EL (cell line): Measurements from ENCODE around the gene PCDHB8.
A peak's percentile ranks its signal among the peaks of the same experiment; 100 is the strongest.
"Not testable (repeated sequence)": the region's sequence is repeated elsewhere in the genome, so short reads cannot be mapped to it uniquely, and the experiment has no call there.

Experiments
- DNase-seq: peaks from one replicate; pipeline ENCODE4 v3.0.0-alpha.2; 2016

PCDHB8 gene

DNA sequence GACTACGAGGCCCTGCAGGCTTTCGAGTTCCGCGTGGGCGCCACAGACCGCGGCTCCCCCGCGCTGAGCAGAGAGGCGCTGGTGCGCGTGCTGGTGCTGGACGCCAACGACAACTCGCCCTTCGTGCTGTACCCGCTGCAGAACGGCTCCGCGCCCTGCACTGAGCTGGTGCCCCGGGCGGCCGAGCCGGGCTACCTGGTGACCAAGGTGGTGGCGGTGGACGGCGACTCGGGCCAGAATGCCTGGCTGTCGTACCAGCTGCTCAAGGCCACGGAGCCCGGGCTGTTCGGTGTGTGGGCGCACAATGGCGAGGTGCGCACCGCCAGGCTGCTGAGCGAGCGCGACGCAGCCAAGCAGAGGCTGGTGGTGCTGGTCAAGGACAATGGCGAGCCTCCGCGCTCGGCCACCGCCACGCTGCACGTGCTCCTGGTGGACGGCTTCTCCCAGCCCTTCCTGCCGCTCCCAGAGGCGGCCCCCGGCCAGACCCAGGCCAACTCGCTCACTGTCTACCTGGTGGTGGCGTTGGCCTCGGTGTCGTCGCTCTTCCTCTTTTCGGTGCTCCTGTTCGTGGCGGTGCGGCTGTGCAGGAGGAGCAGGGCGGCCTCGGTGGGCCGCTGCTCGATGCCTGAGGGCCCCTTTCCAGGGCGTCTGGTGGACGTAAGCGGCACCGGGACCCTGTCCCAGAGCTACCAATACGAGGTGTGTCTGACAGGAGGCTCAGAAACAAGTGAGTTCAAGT, 6.7 kb downstream of the PCDHB8 start:
- not testable (repeated sequence) for DNase-seq

DNA sequence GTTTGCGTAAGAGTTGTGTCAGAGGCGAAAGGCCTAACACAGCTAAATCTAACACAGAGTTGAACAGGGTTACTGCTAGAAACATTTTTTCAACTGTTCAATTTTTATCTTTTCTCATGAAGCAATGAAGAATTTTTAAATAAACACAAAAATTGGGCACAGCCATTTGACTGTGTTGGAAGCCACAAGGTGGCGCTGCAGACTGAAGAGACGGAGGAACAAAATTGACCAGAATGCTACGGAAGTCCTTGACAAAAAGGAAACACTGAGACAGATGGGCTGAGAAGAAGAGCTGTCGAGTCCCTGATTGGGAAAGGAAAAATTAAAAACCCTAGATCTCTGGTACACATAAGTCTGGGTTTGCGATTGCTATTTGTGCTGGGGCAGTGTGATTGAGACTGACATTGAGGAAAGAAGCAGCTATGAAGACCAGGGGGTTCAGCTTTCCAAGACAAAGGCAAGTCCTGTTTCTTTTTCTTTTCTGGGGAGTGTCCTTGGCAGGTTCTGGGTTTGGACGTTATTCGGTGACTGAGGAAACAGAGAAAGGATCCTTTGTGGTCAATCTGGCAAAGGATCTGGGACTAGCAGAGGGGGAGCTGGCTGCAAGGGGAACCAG, 9.4 kb downstream of the PCDHB8 start, which contains the start of gene PCDHB9:
PCDHB9 (plus strand) TSS at position 265 of the 616 bp plus-strand sequence; CDS start at position 423, 158 bp downstream.
- DNase-seq, result peak; percentile 52

DNA sequence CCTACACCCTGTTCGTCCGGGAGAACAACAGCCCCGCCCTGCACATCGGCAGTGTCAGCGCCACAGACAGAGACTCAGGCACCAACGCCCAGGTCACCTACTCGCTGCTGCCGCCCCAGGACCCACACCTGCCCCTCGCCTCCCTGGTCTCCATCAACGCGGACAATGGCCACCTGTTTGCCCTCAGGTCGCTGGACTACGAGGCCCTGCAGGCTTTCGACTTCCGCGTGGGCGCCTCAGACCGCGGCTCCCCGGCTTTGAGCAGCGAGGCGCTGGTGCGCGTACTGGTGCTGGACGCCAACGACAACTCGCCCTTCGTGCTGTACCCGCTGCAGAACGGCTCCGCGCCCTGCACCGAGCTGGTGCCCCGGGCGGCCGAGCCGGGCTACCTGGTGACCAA, 11.1 kb downstream of the PCDHB8 start:
- not testable (repeated sequence) for DNase-seq

DNA sequence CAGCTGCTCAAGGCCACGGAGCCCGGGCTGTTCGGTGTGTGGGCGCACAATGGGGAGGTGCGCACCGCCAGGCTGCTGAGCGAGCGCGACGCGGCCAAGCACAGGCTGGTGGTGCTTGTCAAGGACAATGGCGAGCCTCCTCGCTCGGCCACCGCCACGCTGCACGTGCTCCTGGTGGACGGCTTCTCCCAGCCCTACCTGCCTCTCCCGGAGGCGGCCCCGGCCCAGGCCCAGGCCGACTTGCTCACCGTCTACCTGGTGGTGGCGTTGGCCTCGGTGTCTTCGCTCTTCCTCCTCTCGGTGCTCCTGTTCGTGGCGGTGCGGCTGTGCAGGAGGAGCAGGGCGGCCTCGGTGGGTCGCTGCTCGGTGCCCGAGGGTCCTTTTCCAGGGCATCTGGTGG, 11.5 kb downstream of the PCDHB8 start:
- DNase-seq, result not testable (repeated sequence)

DNA sequence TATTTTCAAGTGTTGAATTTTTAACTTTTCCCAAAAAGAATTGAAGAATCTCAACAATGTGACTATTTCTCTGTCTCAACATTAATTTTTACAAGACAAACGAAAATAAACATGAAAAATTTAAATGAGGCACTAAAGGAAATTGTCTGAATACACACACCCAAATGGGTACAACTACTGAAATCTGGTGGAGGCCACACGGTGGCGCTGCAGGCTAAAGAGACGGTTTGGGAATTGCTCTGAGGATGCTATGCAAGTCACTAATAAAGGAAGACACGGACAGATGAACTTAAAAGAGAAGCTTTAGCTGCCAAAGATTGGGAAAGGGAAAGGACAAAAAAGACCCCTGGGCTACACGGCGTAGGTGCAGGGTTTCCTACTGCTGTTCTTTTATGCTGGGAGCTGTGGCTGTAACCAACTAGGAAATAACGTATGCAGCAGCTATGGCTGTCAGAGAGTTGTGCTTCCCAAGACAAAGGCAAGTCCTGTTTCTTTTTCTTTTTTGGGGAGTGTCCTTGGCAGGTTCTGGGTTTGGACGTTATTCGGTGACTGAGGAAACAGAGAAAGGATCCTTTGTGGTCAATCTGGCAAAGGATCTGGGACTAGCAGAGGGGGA, 14.6 kb downstream of the PCDHB8 start, which contains the start of gene PCDHB10:
PCDHB10 (plus strand) TSS at position 244 of the 616 bp plus-strand sequence; CDS start at position 444, 200 bp downstream.
- peak; percentile 38 for DNase-seq

DNA sequence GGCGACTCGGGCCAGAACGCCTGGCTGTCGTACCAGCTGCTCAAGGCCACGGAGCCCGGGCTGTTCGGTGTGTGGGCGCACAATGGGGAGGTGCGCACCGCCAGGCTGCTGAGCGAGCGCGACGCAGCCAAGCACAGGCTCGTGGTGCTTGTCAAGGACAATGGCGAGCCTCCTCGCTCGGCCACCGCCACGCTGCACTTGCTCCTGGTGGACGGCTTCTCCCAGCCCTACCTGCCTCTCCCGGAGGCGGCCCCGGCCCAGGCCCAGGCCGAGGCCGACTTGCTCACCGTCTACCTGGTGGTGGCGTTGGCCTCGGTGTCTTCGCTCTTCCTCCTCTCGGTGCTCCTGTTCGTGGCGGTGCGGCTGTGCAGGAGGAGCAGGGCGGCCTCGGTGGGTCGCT, 16.7 kb downstream of the PCDHB8 start:
- DNase-seq, result not testable (repeated sequence)

DNA sequence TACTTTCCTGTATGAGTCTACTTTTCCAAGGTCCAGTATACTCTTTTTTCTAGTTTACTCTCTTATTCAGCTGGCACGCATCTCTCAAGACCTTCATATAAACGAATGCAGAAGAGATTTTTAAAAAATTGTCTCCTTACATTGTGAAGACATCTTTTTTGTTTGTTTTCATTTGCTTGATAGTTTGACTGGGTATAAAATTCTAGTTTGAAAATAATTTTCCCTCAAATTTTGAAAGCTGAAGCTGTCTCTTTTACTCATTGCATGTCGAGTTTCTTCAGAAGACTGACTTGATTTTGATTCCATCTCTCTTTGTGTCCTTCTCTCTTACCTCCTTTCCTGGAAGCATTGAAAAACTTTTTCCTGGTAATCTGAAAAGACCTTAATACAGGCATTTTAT, 18.8 kb downstream of the PCDHB8 start:
- no peak for DNase-seq

DNA sequence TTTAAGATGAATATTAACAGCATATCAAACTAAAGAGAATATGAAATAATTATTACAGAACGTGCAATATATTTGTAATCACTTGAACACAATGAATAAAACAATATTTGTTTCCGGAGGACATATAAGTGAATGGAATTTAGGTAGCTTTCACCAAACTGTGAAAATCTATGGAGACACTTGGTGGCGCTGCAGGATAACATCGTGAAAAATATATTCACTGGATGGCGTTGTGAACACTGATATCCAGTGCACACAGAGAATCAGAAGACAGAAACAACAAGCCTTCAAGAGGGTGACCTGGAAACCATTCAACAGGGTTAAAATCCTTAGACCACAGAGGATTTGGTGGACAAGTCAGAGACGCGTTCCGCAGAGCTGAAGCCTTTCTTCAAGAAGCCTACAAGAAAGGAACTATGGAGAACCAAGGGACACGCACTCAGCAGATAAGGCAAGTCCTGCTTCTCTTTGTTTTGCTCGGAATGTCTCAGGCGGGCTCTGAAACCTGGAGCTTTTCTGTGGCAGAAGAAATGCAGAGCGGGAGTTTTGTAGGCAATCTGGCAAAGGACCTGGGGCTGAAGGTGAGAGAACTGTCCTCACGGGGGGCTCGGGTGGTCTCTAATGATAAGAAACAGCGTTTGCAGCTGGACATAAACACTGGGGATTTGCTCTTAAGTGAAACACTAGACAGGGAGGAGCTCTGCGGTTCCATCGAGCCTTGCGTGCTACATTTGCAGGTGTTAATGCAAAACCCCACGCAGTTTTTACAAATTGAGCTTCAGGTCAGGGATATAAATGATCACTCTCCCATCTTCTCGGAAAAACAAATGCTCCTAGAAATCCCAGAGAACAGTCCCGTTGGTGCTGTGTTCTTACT, 22.0 kb downstream of the PCDHB8 start, which contains the start of gene PCDHB11:
PCDHB11 (plus strand) TSS at position 269 of the 877 bp plus-strand sequence; CDS start at position 417, 148 bp downstream.
- peak; percentile 3 for DNase-seq

DNA sequence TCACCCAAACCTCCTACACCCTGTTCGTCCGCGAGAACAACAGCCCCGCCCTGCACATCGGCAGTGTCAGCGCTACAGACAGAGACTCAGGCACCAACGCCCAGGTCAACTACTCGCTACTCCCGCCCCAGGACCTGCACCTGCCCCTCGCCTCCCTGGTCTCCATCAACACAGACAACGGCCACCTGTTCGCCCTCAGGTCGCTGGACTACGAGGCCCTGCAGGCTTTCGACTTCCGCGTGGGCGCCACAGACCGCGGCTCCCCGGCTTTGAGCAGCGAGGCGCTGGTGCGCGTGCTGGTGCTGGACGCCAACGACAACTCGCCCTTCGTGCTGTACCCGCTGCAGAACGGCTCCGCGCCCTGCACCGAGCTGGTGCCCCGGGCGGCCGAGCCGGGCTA, 23.5 kb downstream of the PCDHB8 start:
- not testable (repeated sequence) for DNase-seq

DNA sequence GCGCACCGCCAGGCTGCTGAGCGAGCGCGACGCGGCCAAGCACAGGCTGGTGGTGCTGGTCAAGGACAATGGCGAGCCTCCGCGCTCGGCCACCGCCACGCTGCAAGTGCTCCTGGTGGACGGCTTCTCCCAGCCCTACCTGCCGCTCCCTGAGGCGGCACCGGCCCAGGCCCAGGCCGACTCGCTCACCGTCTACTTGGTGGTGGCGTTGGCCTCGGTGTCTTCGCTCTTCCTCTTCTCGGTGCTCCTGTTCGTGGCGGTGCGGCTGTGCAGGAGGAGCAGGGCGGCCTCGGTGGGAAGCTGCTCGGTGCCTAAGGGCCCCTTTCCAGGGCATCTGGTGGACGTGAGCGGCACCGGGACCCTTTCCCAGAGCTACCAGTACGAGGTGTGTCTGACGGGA, 24.1 kb downstream of the PCDHB8 start:
- not testable (repeated sequence) for DNase-seq

DNA sequence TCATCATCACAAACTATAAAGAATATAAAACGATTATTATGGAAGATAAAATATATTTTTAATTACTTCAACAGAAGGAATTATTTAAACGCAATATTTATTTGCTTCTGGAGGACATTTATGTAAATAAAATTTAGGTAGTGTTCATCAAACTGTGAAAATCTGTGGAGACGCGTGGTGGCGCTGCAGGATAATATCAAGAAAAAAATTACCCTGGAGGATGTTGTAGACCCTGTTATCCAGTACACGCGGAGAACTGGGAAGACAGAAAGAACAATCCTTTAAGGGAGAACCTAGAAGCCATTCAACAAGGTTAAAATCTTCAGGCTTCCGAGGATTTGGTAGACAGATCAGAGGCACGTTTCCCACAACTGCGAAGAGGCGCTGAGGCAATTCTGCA, 30.9 kb downstream of the PCDHB8 start, which contains the start of gene PCDHB12:
PCDHB12 (plus strand) TSS at position 242 of the 400 bp plus-strand sequence. CDS start 189 bp downstream, outside the sequence.
- DNase-seq, result peak; percentile 21

DNA sequence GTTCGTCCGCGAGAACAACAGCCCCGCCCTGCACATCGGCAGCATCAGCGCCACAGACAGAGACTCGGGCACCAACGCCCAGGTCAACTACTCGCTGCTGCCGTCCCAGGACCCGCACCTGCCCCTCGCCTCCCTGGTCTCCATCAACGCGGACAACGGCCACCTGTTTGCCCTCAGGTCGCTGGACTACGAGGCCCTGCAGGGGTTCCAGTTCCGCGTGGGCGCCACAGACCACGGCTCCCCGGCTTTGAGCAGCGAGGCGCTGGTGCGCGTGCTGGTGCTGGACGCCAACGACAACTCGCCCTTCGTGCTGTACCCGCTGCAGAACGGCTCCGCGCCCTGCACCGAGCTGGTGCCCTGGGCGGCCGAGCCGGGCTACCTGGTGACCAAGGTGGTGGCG, 32.7 kb downstream of the PCDHB8 start:
- not testable (repeated sequence) for DNase-seq

DNA sequence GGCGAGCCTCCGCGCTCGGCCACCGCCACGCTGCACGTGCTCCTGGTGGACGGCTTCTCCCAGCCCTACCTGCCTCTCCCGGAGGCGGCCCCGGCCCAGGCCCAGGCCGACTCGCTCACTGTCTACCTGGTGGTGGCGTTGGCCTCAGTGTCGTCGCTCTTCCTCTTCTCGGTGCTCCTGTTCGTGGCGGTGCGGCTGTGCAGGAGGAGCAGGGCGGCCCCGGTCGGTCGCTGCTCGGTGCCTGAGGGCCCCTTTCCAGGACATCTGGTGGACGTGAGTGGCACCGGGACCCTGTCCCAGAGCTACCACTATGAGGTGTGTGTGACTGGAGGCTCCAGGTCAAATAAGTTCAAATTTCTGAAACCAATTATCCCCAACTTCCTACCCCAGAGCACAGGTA, 33.3 kb downstream of the PCDHB8 start:
- not testable (repeated sequence) for DNase-seq

DNA sequence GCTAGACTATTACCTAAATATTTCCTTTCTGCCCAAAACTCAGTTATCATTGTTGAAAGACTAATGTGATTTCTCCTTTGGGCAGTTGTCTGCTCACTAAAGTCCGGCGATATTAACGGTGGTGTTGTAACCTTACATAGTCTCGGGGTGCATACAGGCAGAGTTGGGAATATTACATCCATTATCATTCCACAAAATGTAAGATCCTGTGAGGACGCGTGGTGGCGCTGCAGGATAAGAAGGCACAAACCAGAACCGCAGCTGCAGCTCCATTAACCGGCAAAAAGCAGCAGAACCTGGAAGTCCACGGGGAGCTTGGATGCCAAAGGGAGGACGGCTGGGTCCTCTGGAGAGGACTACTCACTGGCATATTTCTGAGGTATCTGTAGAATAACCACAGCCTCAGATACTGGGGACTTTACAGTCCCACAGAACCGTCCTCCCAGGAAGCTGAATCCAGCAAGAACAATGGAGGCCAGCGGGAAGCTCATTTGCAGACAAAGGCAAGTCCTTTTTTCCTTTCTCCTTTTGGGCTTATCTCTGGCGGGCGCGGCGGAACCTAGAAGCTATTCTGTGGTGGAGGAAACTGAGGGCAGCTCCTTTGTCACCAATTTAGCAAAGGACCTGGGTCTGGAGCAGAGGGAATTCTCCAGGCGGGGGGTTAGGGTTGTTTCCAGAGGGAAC, 36.2 kb downstream of the PCDHB8 start, which contains the start of gene PCDHB13:
PCDHB13 (plus strand) TSS at position 264 of the 684 bp plus-strand sequence; CDS start at position 469, 205 bp downstream.
- peak; percentile 64 for DNase-seq

DNA sequence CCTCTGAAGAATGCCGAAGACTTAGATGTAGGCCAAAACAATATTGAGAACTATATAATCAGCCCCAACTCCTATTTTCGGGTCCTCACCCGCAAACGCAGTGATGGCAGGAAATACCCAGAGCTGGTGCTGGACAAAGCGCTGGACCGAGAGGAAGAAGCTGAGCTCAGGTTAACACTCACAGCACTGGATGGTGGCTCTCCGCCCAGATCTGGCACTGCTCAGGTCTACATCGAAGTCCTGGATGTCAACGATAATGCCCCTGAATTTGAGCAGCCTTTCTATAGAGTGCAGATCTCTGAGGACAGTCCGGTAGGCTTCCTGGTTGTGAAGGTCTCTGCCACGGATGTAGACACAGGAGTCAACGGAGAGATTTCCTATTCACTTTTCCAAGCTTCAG, 37.0 kb downstream of the PCDHB8 start:
- DNase-seq, result not testable (repeated sequence)

DNA sequence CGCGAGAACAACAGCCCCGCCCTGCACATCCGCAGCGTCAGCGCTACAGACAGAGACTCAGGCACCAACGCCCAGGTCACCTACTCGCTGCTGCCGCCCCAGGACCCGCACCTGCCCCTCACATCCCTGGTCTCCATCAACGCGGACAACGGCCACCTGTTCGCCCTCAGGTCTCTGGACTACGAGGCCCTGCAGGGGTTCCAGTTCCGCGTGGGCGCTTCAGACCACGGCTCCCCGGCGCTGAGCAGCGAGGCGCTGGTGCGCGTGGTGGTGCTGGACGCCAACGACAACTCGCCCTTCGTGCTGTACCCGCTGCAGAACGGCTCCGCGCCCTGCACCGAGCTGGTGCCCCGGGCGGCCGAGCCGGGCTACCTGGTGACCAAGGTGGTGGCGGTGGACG, 37.9 kb downstream of the PCDHB8 start:
- DNase-seq, result not testable (repeated sequence)

DNA sequence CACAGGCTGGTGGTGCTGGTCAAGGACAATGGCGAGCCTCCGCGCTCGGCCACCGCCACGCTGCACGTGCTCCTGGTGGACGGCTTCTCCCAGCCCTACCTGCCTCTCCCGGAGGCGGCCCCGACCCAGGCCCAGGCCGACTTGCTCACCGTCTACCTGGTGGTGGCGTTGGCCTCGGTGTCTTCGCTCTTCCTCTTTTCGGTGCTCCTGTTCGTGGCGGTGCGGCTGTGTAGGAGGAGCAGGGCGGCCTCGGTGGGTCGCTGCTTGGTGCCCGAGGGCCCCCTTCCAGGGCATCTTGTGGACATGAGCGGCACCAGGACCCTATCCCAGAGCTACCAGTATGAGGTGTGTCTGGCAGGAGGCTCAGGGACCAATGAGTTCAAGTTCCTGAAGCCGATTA, 38.4 kb downstream of the PCDHB8 start:
- not testable (repeated sequence) for DNase-seq

DNA sequence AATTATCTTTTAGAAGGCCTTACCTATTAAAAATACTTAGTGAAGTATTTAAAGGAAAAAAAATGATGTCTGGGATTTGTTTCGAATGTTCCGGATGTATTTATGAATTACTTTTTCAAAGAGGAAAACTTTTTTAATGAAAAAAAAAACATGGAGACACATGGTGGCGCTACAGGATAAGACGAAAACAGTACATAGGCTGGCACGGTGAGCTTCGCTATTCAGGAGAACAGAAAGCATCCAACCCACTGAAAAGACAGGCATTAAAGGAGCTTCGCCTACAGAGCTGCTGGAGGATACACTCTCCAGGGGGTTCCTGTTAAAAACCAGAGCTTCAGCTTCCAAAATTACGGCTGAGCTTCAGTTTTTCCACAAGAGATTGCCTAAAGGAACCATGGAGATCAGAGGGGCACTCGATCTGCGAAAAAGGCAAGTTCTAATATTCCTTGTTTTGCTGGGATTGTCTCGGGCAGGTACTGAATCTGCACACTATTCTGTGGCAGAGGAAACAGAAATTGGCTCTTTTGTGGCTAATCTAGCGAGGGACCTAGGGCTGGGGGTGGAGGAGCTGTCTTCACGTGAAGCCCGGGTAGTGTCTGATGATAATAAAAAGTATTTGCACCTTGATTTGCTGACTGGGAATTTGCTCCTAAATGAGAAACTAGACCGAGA, 45.7 kb downstream of the PCDHB8 start, which contains the start of gene PCDHB14:
PCDHB14 (plus strand) TSS at position 232 of the 672 bp plus-strand sequence; CDS start at position 395, 163 bp downstream.
- DNase-seq, result peak; percentile 60

DNA sequence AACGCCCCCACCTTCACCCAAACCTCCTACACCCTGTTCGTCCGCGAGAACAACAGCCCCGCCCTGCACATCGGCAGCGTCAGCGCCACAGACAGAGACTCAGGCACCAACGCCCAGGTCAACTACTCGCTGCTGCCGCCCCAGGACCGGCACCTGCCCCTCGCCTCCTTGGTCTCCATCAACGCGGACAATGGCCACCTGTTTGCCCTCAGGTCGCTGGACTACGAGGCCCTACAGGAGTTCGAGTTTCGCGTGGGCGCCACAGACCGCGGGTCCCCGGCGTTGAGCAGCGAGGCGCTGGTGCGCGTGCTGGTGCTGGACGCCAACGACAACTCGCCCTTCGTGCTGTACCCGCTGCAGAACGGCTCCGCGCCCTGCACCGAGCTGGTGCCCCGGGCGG, 47.3 kb downstream of the PCDHB8 start:
- not testable (repeated sequence) for DNase-seq

DNA sequence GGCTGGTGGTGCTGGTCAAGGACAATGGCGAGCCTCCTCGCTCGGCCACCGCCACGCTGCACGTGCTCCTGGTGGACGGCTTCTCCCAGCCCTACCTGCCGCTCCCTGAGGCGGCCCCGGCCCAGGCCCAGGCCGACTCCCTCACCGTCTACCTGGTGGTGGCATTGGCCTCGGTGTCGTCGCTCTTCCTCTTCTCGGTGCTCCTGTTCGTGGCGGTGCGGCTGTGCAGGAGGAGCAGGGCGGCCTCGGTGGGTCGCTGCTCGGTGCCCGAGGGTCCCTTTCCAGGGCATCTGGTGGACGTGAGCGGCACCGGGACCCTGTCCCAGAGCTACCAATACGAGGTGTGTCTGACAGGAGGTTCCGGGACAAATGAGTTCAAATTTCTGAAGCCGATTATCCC, 47.8 kb downstream of the PCDHB8 start:
- not testable (repeated sequence) for DNase-seq
